SH-SY5Y (cell line): ENCODE measurements around the gene PTPN6.

Source experiments
- GATA2 ChIP-seq: IDR thresholded peaks from 2 replicates; pipeline ENCODE4 v1.6.1; 2011; ENCODE audit warnings: mild to moderate bottlenecking, low read depth, low read length
- GATA3 ChIP-seq: IDR thresholded peaks from 2 replicates; pipeline ENCODE4 v1.6.1; 2011; ENCODE audit warnings: low read depth, mild to moderate bottlenecking, low read length, moderate library complexity

PTPN6 gene

GRCh38 chr12:6950811-6951540 lies at the start of gene PTPN6:
PTPN6 (plus strand) TSS chr12:6951356; CDS start chr12:6951513, 157 bp downstream.
- TF ChIP-seq GATA2, result no peak
- no peak for TF ChIP-seq GATA3

GRCh38 chr12:6902448-6902847 lies 48.7 kb upstream of the PTPN6 start:
- no peak for TF ChIP-seq GATA3
- no peak for TF ChIP-seq GATA2

- TF ChIP-seq GATA3 (no peak), GATA2 (no peak)
Measured at GRCh38 chr12:6903722-6904121, 47.4 kb upstream of the PTPN6 start.

GRCh38 chr12:6904280-6905276 lies 46.6 kb upstream of the PTPN6 start, which contains the start of gene LRRC23:
LRRC23 (plus strand) TSS chr12:6904822; CDS start chr12:6905634, 812 bp downstream.
- no peak for TF ChIP-seq GATA3
- no peak for TF ChIP-seq GATA2

GRCh38 chr12:6905414-6906040 lies 45.6 kb upstream of the PTPN6 start:
- no peak for TF ChIP-seq GATA3
- TF ChIP-seq GATA2, result no peak

GRCh38 chr12:6909421-6910145 lies 41.6 kb upstream of the PTPN6 start:
- TF ChIP-seq GATA2, result no peak
- TF ChIP-seq GATA3, result no peak

- TF ChIP-seq GATA3, result no peak
- no peak for TF ChIP-seq GATA2
Measured at GRCh38 chr12:6912164-6912935, 38.8 kb upstream of the PTPN6 start.

GRCh38 chr12:6914246-6914946 lies 36.8 kb upstream of the PTPN6 start, which contains the start of gene ENO2:
ENO2 (plus strand) TSS chr12:6914580; CDS start chr12:6915833, 1,253 bp downstream.
- TF ChIP-seq GATA3 (no peak), GATA2 (no peak)

GRCh38 chr12:6914947-6915788 lies 36.0 kb upstream of the PTPN6 start:
- no peak for TF ChIP-seq GATA3
- peak; percentile 51; the same call in 1 of the 2 replicates for TF ChIP-seq GATA2

- TF ChIP-seq GATA2 (no peak), GATA3 (no peak)
Measured at GRCh38 chr12:6915789-6916285, 35.3 kb upstream of the PTPN6 start.
